ENCODE measurements around the gene CAPN2.

The CAPN2 gene

DNA sequence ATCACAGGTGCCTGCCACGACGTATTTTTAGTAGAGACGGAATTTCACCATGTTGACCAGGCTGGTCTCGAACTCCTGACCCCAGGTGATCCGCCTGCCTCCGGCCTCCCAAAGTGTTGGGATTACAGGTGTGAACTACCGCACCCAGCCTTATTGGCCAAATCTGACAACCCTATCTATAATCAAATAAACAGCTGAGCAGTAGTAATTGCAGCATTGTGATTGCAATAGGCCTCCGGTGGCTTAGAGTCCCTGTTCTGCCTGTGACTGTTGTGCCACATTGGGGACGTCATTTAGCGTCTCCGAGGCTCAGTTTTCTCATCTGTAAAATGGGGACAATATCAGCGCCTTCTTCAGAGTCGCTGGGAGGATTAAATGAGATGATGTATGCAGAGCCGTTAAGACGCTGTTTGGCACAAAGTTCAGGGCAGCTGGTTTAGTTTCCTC, 569 bp upstream of the CAPN2 start (continued):
- TF ChIP-seq KLF17 (tag by site-specific recombination; IDR thresholded peaks at IDR 0.05), result peak; percentile 75
- no peak for TF ChIP-seq ZNF830 (tag by site-specific recombination; IDR thresholded peaks at IDR 0.05; ENCODE audit: low read depth)
- TF ChIP-seq, protein P1, sequence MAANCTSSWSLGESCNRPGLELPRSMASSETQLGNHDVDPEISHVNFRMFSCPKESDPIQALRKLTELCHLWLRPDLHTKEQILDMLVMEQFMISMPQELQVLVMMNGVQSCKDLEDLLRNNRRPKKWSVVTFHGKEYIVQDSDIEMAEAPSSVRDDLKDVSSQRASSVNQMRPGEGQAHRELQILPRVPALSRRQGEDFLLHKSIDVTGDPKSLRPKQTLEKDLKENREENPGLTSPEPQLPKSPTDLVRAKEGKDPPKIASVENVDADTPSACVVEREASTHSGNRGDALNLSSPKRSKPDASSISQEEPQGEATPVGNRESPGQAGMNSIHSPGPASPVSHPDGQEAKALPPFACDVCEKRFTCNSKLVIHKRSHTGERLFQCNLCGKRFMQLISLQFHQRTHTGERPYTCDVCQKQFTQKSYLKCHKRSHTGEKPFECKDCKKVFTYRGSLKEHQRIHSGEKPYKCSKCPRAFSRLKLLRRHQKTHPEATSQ (tag by site-specific recombination; IDR thresholded peaks at IDR 0.05), result peak; percentile 90; the same call in 1 of the 2 replicates
- TF ChIP-seq ZBTB11 (tag by site-specific recombination; conservative IDR thresholded peaks at IDR 0.05; ENCODE audit: low read depth), result peak; percentile 17; the same call in 1 of the 2 replicates
- no peak for TF ChIP-seq ZNF549 (tag by site-specific recombination; IDR thresholded peaks at IDR 0.05)
- TF ChIP-seq, protein P2, sequence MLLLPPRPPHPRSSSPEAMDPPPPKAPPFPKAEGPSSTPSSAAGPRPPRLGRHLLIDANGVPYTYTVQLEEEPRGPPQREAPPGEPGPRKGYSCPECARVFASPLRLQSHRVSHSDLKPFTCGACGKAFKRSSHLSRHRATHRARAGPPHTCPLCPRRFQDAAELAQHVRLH (tag by site-specific recombination; IDR thresholded peaks at IDR 0.05), result peak; percentile 88
- TF ChIP-seq ZBTB20 (tag by site-specific recombination; IDR thresholded peaks at IDR 0.05), result no peak
- TF ChIP-seq ZNF223 (tag by site-specific recombination; IDR thresholded peaks at IDR 0.05), result peak; percentile 73
- peak; percentile 46 for TF ChIP-seq ZNF629 (tag by site-specific recombination; IDR thresholded peaks at IDR 0.05)
- 0 out of 2 replicates have a peak, but pooled peaks have one; percentile 17 for TF ChIP-seq SCRT2 (tag by site-specific recombination; IDR thresholded peaks at IDR 0.05)
- peak; percentile 16; the same call in 1 of the 2 replicates for TF ChIP-seq ZBTB8A (tag by site-specific recombination; IDR thresholded peaks at IDR 0.05)
- TF ChIP-seq, protein P3, sequence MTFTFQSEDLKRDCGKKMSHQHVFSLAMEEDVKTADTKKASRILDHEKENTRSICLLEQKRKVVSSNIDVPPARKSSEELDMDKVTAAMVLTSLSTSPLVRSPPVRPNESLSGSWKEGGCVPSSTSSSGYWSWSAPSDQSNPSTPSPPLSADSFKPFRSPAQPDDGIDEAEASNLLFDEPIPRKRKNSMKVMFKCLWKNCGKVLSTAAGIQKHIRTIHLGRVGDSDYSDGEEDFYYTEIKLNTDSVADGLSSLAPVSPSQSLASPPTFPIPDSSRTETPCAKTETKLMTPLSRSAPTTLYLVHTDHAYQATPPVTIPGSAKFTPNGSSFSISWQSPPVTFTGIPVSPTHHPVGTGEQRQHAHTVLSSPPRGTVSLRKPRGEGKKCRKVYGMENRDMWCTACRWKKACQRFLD (tag by site-specific recombination; IDR thresholded peaks at IDR 0.05), result no peak
- peak; percentile 26; the same call in 1 of the 2 replicates for TF ChIP-seq ZBTB48 (tag by site-specific recombination; IDR thresholded peaks at IDR 0.05)
- TF ChIP-seq ZXDB (tag by site-specific recombination; IDR thresholded peaks at IDR 0.05), result peak; percentile 58
- 0 out of 2 replicates have a peak, but pooled peaks have one; percentile 51 for TF ChIP-seq TSHZ1 (tag by site-specific recombination; IDR thresholded peaks at IDR 0.05; ENCODE audit: borderline replicate concordance)
- TF ChIP-seq, protein P4, sequence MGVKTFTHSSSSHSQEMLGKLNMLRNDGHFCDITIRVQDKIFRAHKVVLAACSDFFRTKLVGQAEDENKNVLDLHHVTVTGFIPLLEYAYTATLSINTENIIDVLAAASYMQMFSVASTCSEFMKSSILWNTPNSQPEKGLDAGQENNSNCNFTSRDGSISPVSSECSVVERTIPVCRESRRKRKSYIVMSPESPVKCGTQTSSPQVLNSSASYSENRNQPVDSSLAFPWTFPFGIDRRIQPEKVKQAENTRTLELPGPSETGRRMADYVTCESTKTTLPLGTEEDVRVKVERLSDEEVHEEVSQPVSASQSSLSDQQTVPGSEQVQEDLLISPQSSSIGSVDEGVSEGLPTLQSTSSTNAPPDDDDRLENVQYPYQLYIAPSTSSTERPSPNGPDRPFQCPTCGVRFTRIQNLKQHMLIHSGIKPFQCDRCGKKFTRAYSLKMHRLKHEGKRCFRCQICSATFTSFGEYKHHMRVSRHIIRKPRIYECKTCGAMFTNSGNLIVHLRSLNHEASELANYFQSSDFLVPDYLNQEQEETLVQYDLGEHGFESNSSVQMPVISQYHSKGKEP (tag by site-specific recombination; IDR thresholded peaks at IDR 0.05), result no peak
- 0 out of 2 replicates have a peak, but pooled peaks have one; percentile 68 for TF ChIP-seq ZNF121 (tag by site-specific recombination; IDR thresholded peaks at IDR 0.05)
- no peak for TF ChIP-seq ZNF19 (tag by site-specific recombination; IDR thresholded peaks at IDR 0.05; ENCODE audit: low read depth)
- TF ChIP-seq PATZ1 (tag by site-specific recombination; IDR thresholded peaks at IDR 0.05), result no peak; the same call in 1 of the 2 replicates
- no peak for TF ChIP-seq ZNF311 (tag by site-specific recombination; IDR thresholded peaks at IDR 0.05; ENCODE audit: borderline replicate concordance)
- TF ChIP-seq ZNF350 (tag by site-specific recombination; IDR thresholded peaks at IDR 0.05), result no peak
- TF ChIP-seq ZNF211 (tag by site-specific recombination; IDR thresholded peaks at IDR 0.05; ENCODE audit: low read depth), result no peak
- peak; percentile 18; the same call in 1 of the 2 replicates for TF ChIP-seq BCL11B (tag by site-specific recombination; IDR thresholded peaks at IDR 0.05; ENCODE audit: low read depth)

Data from HEK293 (cell line).